ENCODE results near the gene SGMS2.

DNA sequence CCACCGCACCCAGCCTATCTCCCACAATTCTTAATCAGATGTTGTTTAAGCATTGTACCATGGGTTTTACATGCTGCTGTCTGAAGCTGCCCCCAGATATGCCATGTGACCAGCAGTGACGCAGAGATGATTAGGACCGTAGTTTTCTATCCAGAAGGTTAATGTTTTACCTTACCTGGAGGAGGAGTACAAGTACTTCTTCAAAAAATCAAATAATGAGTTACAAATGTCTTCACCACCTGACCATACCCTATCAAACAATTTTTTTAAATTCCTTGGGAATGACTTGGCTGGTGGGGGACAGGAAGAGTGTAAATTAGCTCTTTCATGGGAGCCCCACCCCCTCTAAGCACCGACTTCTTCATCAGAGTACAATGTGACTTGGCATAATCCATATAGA lies 16.2 kb upstream of the SGMS2 start:
- TF ChIP-seq POLR2AphosphoS5 (IDR thresholded peaks at IDR 0.05) (no peak), POLR2A (IDR thresholded peaks at IDR 0.05) (no peak)
- TF ChIP-seq, protein P1, sequence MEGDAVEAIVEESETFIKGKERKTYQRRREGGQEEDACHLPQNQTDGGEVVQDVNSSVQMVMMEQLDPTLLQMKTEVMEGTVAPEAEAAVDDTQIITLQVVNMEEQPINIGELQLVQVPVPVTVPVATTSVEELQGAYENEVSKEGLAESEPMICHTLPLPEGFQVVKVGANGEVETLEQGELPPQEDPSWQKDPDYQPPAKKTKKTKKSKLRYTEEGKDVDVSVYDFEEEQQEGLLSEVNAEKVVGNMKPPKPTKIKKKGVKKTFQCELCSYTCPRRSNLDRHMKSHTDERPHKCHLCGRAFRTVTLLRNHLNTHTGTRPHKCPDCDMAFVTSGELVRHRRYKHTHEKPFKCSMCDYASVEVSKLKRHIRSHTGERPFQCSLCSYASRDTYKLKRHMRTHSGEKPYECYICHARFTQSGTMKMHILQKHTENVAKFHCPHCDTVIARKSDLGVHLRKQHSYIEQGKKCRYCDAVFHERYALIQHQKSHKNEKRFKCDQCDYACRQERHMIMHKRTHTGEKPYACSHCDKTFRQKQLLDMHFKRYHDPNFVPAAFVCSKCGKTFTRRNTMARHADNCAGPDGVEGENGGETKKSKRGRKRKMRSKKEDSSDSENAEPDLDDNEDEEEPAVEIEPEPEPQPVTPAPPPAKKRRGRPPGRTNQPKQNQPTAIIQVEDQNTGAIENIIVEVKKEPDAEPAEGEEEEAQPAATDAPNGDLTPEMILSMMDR (IDR thresholded peaks at IDR 0.05 in 8 of 11, conservative IDR thresholded peaks at IDR 0.05 in 3 of 11), result no peak
